ENCODE results near the gene GFPT1.

- TF ChIP-seq IRF1 (CRISPR knock-in tag; IDR thresholded peaks at IDR 0.05; ENCODE audit: borderline replicate concordance) (no peak), ZNF609 (CRISPR knock-in tag; IDR thresholded peaks at IDR 0.05; ENCODE audit: borderline replicate concordance) (no peak), TFAP4 (CRISPR knock-in tag; IDR thresholded peaks at IDR 0.05; ENCODE audit: borderline replicate concordance) (no peak)
Measured at GRCh38 chr2:69296421-69296820, 90.6 kb downstream of the GFPT1 start.
